Smooth muscle cell (in vitro differentiated cells): ENCODE data around the gene THOC5. TPM values are rescaled to one million over a fixed set of nuclear protein-coding genes. Genes with fewer than 3 reads are reported as not detected.

ENCODE experiments used
- DNase-seq: peaks from one replicate; lab custom pipeline; 2025; ENCODE audit not compliant: unreplicated experiment; lab: John Stamatoyannopoulos, UW
- H2AFZ ChIP-seq: fragments of 200-600 bp; sonication (generic); 2 replicates; pipeline ENCODE4 v1.6.0; 2016; ENCODE audit warnings: antibody characterized with exemption, low read depth, mild to moderate bottlenecking
- H3F3A ChIP-seq: fragments of 200-600 bp; sonication (generic); 2 replicates; pipeline ENCODE4 v1.6.0; 2017; ENCODE audit warnings: antibody characterized with exemption, low read depth
- H3K27ac ChIP-seq: fragments of 200-600 bp; sonication (generic); 2 replicates; pipeline ENCODE4 v1.5.1; 2016; ENCODE audit warnings: low read depth, mild to moderate bottlenecking
- H3K27me3 ChIP-seq: fragments of 200-600 bp; sonication (generic); 2 replicates; pipeline ENCODE4 v1.6.1; 2016; ENCODE audit warnings: low read depth, mild to moderate bottlenecking
- H3K36me3 ChIP-seq: fragments of 200-600 bp; sonication (generic); 2 replicates; pipeline ENCODE4 v1.5.1; 2016; ENCODE audit warnings: low read depth
- H3K4me1 ChIP-seq: fragments of 200-600 bp; sonication (generic); 2 replicates; pipeline ENCODE4 v1.5.1; 2016; ENCODE audit warnings: low read depth
- H3K4me2 ChIP-seq: fragments of 200-600 bp; sonication (generic); 2 replicates; pipeline ENCODE4 v1.6.0; 2016; ENCODE audit warnings: mild to moderate bottlenecking
- H3K4me3 ChIP-seq: fragments of 200-600 bp; sonication (generic); 2 replicates; pipeline ENCODE4 v1.5.1; 2016; ENCODE audit warnings: mild to moderate bottlenecking
- H3K79me2 ChIP-seq: fragments of 200-600 bp; sonication (generic); 2 replicates; pipeline ENCODE4 v1.6.0; 2016; ENCODE audit warnings: low read depth, mild to moderate bottlenecking
- H3K9ac ChIP-seq: fragments of 200-600 bp; sonication (generic); 2 replicates; pipeline ENCODE4 v1.6.0; 2016; ENCODE audit warnings: low read depth
- H3K9me3 ChIP-seq: fragments of 200-600 bp; sonication (generic); replicated peaks from 2 replicates; pipeline ENCODE4 v1.5.1; 2016; ENCODE audit warnings: low read depth
- H4K20me1 ChIP-seq: fragments of 200-600 bp; sonication (generic); 2 replicates; pipeline ENCODE4 v1.6.0; 2016; ENCODE audit warnings: low read depth
- WGBS: methylation state at CpG from one replicate; pipeline ENCODE4 v1.1.7; 2016; ENCODE audit warnings: low lambda C conversion rate; 5-methylcytosine and 5-hydroxymethylcytosine counted together
- polyA plus RNA-seq: library from polyadenylated mRNA; unstranded; fragments of >200 nt; fragmentation: Nextera tagmentation; extraction: Ambion mirVana; gene quantifications from 2 replicates; pipeline ENCODE4 v1.2.1, GENCODE V29; 2016
- total RNA-seq: library from RNA; depleted of rRNA; stranded (reverse); fragments of >200 nt; gene quantifications from 2 replicates; pipeline ENCODE4 v1.2.3, GENCODE V29; 2014
- TF ChIP-seq, protein P1 (sequence below): fragments of 200-600 bp; sonication (generic); IDR thresholded peaks from 2 replicates; pipeline ENCODE4 v1.5.1; 2017; ENCODE audit warnings: borderline replicate concordance, mild to moderate bottlenecking, antibody characterized with exemption; ENCODE audit not compliant: insufficient read depth, poor library complexity, severe bottlenecking

Gene THOC5
- total and polyA plus RNA-seq, 2 experiments from 2014 or later = 13.7 to 21.7 TPM

GRCh38 chr22:29574762-29575450, 21.3 kb upstream of the THOC5 start:
- Histone ChIP-seq H3K27ac (no peak overlapping the region), H3K9me3 (no peaks in the 10 kb centered on the region), H3K9ac (no peak overlapping the region), H3F3A (no peaks in the 10 kb centered on the region), H3K4me2 (no peak overlapping the region), H3K4me3 (no peak overlapping the region), H3K4me1 (peaks cover 2% of the 10 kb centered on the region), H2AFZ (no peak overlapping the region), H3K36me3 (no peaks in the 10 kb centered on the region), H3K27me3 (no peaks in the 10 kb centered on the region), H3K79me2 (no peaks in the 10 kb centered on the region), H4K20me1 (peaks cover 3% of the 10 kb centered on the region)
- WGBS = over 99% methylated on average over 7 of the region's 7 CpGs
- TF ChIP-seq, protein P1, sequence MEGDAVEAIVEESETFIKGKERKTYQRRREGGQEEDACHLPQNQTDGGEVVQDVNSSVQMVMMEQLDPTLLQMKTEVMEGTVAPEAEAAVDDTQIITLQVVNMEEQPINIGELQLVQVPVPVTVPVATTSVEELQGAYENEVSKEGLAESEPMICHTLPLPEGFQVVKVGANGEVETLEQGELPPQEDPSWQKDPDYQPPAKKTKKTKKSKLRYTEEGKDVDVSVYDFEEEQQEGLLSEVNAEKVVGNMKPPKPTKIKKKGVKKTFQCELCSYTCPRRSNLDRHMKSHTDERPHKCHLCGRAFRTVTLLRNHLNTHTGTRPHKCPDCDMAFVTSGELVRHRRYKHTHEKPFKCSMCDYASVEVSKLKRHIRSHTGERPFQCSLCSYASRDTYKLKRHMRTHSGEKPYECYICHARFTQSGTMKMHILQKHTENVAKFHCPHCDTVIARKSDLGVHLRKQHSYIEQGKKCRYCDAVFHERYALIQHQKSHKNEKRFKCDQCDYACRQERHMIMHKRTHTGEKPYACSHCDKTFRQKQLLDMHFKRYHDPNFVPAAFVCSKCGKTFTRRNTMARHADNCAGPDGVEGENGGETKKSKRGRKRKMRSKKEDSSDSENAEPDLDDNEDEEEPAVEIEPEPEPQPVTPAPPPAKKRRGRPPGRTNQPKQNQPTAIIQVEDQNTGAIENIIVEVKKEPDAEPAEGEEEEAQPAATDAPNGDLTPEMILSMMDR = no peak
- no peak for DNase-seq

- 95% methylated on average over 2 of the region's 2 CpGs for WGBS
- Histone ChIP-seq H3F3A (no peaks in the 10 kb centered on the region), H3K9ac (no peak overlapping the region), H3K4me1 (no peaks in the 10 kb centered on the region), H3K27ac (no peak overlapping the region), H3K36me3 (no peaks in the 10 kb centered on the region), H3K27me3 (no peaks in the 10 kb centered on the region), H3K79me2 (no peaks in the 10 kb centered on the region), H3K4me2 (no peak overlapping the region), H2AFZ (no peak overlapping the region), H3K9me3 (no peaks in the 10 kb centered on the region), H4K20me1 (peaks cover 3% of the 10 kb centered on the region), H3K4me3 (no peak overlapping the region)
- TF ChIP-seq, protein P1 = no peak
- DNase-seq = no peak
These were observed 17.5 kb upstream of the THOC5 start for GRCh38 chr22:29570912-29571549.

GRCh38 chr22:29570456-29570855, 16.9 kb upstream of the THOC5 start:
- H2AFZ ChIP-seq = no peak overlapping the region
- H3K27me3 ChIP-seq = no peaks in the 10 kb centered on the region
- WGBS = 95% methylated on average over 7 of the region's 7 CpGs
- H3K36me3 ChIP-seq = no peaks in the 10 kb centered on the region
- no peak overlapping the region for H3K9ac ChIP-seq
- H3K4me3 ChIP-seq = no peak overlapping the region
- no peak overlapping the region for H3K4me2 ChIP-seq
- no peaks in the 10 kb centered on the region for H3K79me2 ChIP-seq
- peaks cover 3% of the 10 kb centered on the region for H4K20me1 ChIP-seq
- no peaks in the 10 kb centered on the region for H3F3A ChIP-seq
- TF ChIP-seq, protein P1 = no peak
- H3K27ac ChIP-seq = no peak overlapping the region
- no peaks in the 10 kb centered on the region for H3K9me3 ChIP-seq
- no peaks in the 10 kb centered on the region for H3K4me1 ChIP-seq
- no peak for DNase-seq
